ENCODE measurements around the gene MT1X.
A peak's percentile ranks its signal among the peaks of the same experiment; 100 is the strongest.

The MT1X gene

DNA sequence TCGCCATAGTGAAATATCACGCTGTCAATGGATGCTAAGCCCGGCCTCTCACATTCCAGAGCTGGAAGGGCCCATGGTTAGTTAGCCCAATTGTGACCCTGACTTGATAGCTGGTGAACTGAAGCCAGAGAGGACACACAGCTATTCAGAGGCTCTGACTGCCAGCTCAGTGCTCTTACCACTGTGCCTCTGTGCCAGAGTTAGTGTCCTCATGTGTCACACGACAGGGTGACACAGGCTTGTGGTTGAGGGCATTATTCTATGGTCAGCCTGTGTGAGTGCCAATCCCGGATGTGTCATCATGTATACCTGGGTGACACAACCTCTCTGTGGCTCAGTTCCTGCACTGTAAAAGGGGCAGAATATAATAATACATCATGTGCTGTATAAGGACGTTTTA, 2.5 kb upstream of the MT1X start:
- no peak for DNase-seq

DNA sequence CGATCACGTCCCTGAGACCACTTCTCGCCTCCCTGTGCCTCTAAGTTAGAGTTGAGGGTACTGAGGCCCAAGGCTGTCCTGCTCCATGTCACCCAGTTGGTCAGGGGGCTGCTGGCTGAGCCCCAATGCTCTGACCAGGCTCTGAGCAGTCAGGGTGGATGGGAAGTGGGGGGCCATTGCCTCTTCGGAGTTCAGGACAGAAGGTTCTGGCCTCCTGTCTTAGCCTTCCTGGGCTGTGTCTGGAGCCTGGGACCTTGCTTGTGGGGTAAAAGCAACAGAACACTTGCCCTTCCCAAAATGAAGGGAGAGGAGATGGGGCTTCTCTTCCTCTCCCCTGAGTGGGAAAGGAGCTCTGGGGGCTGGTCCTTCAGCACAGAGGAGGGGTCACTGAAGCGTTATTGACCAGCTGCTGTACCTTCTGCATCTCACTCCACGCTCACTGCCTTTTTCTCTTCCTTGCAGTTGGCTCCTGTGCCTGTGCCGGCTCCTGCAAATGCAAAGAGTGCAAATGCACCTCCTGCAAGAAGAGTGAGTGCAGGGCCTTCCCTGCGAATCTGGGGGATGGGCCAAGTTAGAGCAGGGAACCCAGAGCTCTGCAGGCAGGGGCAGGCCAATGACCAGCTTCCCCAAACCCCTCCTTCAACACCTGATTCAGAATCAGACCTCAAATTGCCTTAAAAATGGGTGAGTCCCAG, 580 bp downstream of the MT1X start:
- DNase-seq, result no peak

DNA sequence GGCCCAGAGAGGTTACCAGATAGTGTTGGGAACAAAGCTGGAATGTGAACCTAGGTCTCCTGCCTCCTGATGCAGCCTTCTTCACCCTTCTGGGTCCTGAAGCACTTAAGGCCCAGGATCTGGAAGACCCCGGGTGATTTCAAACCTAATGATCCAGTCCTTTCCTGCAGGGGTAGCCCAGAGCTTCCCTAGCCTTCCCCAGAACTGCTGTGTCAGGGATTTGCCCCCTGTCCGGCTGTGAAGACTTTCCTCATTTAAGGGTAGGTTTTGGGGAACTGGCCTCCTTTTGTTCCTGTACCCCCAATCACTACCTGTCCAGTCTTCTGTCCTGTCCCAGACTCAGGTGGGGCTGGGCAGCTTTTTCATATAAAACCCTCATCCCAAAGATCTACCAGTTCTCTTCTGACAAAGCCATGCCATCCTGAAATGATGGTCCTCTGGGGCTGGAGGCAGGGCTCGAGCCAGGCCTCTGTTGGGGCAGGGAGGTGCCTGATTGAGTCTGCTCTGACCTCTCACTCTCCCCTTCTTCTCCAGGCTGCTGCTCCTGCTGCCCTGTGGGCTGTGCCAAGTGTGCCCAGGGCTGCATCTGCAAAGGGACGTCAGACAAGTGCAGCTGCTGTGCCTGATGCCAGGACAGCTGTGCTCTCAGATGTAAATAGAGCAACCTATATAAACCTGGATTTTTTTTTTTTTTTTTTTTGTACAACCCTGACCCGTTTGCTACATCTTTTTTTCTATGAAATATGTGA, 1.3 kb downstream of the MT1X start:
- no peak for DNase-seq

DNA sequence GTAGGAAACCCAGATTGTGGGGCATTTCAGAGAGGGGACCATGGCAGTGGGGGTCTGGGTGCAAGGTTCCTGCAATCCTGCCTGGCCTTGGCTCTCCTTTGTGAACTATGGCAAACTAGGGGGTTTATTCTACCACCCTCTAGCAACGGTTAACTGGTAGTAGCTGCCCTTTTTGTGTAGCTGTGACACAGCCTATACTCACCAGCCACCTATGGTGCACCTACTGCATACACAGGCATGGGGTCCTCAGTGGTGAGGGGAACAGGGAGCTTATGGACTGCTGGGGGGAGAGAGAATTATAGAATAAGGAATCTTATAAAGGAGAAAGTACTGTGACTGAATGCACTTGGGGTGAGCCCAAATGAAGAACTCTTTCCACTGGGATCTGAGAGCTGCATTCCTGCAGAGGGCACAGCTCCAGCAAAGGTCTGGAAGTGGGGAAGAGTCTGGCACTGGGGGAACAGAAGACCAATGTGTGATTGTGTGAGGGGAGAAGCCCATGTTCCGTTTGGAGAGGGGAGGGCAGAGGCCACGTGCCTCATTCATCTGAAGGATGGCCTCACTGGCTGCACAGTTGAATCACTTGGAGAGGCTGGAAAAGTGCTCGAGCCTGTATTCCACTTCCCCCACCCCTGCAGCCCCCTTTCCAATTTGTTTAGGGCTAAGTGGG, 2.1 kb downstream of the MT1X start:
- no peak for DNase-seq

DNA sequence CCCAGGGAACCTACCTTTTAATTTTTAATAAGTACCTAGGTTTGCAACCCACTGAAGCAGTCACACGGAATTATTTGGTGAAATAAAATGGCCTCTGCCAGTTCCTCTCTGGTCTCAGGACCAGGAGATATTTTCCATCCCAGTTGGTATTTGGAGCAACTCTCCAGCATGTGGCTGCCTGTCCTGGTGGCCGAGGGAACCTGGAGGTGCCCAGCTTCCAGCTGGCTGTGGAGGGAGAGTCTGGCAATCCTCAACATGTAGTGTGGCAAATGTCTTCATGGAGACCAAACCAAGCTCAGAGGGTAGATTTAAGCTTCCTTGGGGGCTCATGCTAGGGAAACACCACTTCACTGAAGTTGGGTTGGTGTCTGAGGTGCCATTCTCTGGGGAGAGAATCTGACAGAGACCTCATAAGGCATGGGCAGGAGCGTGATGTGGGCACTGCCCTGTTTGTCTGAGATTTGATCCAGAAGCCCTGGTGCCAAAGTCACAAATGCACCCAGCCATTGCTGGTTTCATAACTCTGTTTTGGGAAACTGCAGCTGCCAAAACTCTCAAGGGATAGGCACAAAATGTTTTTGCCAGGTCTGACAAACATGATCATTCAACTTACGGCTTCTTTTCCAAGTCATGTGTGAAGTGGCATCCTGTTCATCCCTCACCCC, 2.8 kb downstream of the MT1X start:
- DNase-seq, result no peak

DNA sequence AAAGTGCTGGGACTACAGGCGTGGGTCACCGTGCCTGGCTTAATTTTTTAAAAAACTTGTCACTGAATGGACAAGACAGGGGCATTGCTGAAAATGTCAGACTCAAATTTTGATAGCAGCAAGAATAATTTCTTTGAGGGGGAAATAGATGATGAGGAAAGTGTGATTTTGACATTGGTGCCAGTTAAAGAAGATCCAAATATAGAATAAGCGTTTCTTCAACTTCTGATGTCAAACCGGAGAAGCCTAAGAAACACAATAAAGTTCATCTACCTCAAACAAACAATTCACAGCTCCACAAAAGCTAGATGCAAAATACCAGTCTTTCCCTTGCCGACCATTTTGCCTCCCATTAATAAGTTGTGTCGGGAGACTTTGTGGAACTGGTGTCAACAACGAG, 4.5 kb downstream of the MT1X start:
- no peak for DNase-seq

DNA sequence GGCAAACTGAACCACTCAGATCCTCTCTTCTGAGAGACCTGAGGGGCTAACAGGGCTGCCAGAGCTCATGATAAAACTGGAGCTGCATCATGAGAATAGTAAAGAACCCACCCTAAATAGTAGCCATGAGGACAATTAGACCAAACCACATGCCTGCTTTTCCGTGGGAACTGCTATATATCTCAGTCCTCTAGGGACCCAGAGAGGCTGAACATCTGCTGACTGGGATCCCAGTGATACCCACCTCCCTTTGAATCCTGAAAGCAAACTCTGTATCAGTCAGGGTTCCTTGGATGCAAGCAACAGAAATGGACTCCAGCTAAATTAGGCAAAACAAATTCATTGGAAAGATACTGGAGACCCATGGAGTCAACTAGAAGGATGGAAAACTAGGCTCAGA, 6.5 kb downstream of the MT1X start:
- no peak for DNase-seq

DNA sequence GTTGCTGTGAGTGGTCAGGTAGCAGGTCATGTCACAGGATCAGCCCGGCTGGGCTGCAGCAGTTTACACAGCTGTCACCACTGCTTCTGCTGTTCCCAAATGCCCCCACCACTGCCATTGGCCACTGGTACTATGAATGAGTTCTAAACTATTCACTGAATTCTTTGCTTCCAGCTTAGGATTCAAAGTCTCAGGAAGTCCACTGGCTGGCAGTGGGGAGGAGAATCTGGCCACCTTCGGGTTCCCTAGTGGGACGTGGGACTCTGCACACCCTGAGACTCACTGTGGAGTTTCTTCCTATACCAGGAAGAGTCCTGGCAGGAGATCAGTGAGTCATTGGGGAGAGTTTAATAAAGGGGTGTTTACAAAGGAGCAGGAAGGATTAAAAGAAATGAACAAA, 6.9 kb downstream of the MT1X start:
- no peak for DNase-seq

DNA sequence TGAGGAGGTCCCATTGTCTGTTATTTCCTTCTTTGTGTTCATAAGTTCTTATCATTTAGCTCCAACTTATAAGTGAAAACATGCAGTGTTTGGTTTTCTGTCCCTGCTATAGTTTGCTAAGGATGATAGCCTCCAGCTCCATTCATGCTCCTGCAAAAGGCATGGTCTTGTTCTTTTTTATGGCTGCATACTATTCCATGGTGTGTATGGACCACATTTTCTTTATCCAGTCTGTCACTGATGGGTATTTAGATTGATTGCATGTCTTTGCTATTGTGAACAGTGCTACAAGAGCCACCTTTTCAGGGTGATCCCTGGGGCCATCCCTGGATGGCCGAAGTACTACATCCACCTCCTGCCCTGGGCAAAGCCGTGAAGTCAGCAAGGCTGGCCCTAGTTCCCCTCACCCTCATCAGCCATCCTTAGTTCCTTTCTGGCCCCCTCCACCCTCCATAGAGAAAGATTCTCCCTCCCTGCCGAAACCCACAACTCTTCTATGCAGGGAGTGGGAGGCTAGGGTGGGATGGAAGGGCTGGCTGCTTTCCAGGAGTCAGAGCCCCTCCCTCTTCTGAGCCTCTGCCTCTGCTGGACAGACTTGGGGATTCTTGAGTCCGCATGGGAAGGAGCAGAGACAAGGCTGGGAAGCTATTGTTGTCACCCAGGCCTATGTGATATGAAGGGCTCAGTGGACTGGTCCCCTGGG, 8.3 kb downstream of the MT1X start:
- no peak for DNase-seq

DNA sequence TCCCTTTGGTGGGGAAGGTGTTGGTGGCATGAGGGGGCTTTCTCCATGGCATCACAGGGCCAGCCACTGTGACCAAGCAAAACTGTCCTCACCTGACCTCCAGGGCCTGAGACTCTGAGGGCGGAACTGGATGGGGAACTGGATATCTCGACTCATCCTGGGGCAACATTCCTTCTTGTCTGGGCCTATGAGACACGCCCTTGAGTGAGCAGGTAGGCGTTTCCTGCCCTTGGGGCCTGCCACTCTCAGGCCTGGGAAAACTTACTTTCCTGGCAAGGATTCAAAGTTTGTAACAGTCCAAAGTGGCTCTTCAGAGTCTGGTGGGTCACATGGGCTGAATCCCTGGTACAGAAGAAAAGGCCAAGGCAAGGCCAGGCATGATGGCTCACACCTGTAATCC, 9.6 kb downstream of the MT1X start:
- no peak for DNase-seq

DNA sequence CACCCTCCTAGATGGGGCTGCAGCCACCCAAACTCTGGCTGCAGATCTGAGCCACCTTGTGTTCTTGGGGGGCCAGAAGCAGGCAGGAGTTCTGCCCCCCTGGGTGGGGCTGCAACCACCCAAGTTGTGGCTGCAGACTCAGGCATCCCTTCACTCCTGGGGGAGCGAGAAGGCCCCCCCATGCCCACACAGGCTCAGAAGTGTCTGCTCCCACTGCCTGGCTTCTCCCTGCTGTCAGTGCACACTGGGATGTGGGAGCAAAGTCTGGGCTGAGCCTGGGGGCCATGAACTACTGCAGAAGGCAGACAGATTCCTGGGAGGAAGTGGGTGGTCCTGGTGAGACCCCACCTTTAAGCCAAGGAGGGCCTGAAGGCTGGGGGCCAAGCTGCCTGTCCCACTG, 13.0 kb downstream of the MT1X start:
- DNase-seq, result no peak

DNA sequence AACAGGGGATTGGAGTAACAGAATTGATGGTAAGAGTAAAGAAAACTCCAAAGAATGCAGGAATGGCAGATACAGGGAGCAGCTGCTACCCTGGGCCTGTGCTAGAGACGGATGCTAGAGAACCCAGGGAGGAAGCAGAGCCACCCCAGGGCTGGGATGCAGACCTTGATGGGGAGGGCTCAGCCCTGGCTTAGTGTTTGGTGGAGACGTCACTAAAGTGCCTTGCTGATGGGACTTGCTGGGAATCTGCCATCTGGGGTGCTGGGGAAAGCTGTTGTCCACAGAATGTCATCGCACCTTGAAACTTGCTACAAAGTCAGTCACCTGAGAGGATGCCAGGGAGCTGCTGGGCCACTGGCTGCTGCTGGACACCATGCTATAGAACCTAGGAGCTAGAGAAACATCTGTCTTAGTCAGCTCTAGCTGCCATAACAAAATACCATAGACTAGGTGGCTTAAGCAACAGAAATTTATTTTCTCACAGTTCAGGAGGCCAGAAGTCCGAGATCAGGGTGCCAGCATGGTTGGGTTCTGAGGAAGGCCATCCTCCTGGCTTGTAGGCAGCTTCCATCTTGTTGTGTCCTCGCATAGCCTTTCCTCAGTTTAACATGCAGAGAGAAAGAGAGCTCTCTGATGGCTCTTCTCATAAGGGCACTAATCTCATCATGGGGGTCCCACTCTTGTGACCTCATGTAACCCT, 15.3 kb downstream of the MT1X start:
- no peak for DNase-seq

DNA sequence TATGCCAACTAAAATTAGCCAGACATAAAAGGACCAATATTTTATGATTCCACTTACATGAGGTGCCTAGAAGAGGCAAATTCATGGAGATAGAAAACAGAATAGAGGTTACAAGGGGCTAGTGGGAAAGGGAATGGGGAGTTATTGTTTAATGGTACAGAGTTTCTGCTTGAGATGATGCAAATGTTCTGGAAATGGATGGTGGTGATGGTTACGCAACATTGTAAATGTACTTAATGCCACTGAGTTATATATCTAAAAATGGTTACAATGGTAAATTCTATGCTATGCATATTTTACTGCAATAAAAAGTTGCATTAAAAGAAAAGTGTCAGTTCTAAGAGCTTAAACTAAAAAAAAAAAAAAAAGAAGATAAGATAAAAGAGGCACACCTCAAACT, 17.9 kb downstream of the MT1X start:
- no peak for DNase-seq

DNA sequence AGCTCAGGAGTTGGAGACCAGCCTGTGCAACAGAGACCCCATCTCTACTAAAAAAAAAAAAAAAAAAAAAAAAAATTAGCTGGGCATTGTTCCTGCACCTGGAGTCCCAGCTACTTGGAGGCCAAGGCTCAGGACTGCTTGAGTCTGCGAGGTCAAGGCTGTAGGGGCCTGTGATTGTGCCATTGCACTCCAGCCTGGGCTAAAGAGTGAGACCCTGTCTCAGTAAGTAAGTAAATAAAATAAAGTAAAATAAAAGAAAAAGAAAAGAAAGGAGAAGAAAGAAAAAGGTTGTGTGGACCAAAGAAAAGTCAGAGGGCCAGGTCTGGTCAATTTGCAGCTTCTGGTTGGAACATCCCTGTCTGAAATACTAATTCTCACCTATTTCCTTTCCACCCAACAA, 18.4 kb downstream of the MT1X start:
- DNase-seq, result no peak

DNA sequence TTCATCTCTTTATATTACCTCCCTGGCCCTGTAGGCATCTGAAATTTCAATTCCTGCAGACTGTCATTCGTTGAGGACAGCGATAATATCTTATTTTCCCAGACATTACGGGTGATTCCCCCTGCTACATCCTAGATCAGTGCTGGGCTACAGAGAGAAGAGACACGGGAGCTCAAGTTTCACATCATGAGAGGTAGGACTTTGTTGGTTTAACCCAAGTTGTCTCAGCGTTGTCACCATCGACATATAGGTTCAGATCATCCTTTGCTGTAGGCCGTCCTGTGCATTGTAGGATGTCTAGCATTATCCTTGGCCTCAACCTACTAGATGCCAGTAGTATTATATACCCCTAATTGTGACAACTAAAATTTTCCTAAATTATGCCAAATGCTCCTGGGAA, 19.3 kb downstream of the MT1X start:
- no peak for DNase-seq

DNA sequence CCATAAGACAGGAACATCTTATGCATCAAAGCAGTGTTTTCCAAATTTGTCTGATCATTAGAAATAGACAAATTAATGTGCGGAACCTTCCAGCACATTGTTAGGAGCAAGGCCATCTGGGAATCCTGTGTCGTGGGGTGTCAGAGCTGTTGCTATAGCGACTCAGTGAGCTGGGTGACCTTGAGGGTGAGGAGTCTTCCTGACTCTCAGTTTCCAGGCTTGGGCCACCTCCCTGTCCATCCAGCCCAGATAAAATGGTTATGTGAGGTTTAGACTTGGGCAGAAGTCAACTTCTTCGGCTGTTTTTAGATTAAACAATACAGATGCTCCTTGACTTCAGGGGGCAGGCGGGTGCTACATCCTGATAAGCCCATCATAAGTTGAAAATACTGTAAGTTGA, 20.6 kb downstream of the MT1X start:
- DNase-seq, result no peak

DNA sequence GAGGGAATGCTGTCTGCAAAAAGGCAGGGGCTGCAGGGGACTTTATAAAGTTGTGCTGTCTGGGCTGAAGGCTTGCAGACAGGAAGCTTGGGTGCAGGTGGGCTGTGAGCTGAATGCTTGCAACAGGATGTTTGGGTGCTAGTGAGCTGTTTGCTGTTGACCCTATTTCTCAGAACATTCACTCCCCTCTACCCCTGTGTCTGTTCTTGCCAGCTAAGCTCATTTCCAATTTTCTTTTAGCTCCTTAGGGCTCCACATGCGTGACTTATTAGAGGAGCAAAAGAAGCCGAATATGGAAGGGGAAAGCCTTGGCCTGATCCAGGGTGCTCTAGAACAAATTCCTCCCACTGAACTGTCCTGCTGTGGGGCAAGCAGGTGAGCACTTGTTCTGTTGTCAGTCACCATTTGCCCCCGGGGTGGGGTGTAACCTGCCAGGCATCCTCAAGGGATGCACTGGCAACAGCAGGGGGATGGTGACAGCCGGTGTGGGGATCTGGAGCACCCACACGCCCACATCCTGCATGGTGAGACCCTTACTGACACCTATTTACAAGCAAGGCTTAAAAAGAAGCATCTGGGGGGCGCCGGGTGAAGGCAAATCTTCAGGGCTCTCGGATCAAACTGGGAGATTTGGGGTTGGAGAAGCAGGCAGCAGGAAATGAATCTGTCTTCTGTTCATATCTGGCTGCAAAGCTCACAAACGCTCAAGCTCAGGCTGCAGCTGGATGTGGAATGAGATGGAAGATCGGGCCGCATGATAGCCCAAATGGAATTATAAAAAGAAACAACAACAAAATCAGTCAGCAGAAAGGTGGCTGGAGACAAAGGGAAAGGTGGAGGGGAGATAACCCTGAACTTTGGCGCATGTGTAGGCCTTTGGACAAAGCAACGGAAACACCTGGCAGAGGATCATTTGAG, 26.5 kb downstream of the MT1X start:
- peak; percentile 21 for DNase-seq

DNA sequence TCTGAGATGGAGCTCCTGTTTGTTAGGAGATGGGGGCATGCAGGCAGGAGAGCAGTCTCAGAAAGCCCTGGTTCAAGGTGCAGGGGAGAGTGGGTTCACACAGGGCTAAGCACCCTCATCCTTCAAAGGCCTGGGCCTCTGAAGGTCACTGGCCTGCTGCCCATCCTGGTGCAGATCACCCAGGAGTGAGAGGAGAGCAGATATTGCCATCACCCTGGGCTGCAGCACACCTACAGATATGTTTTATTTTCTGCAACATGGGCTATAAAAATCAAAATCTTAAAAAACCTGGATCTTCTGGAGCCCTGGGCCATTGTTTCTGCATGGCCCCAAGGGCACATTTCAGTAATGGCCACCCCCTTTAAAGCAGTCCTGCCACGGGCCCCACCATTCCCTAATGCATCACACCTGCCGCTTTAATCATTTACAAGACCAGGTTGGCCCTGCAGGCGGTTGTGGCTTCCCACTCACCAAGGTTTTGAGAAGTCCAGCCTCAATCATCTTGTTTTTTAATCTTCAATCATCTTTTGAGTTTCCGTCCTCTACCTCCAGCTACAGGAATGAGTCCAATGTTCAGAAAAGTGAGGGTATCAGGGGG, 27.3 kb downstream of the MT1X start:
- no peak for DNase-seq

DNA sequence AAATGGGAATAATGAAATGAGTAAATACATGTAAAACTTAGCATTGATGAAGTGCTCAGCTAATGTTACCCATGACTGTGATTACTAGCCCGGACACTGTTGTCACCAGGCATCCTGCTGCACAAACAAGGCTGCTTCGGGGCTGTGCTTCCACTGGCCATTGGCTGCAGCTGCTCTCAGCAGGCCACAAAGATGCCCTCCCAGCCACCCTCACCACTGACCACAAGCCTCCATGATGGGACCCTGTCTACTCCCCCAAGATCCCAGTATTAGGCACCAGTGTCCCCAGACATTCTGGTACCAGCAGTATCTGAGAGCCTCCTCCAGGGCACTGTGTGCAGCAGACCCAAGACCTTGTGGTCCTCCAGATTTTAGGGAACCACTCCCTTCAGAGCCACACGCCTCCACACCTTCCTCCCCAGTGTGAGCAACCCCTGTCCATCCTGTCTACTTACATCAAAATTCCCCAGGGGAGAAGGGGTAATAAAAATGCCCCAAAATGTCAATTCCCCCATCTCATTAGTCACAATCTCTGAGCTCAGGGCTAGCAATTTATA, 28.0 kb downstream of the MT1X start:
- no peak for DNase-seq

DNA sequence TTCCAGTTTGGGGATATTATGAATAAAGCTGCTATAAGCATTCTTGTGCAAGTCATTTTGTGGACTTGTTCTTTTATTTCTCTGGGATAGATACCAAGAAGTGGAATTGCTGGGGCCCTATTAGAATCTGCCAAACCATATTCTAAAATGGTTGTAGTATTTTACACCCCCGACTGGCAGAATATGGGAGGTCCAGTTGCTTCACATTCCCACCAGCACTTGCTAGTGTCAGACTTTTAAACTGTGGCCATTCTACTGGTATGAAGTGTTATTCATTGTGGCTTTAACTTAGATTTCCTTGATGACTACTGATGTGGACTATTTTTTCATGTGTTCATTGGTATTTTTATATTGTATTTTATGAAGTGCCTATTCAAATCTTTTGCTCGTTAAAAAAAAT, 29.6 kb downstream of the MT1X start:
- no peak for DNase-seq

DNA sequence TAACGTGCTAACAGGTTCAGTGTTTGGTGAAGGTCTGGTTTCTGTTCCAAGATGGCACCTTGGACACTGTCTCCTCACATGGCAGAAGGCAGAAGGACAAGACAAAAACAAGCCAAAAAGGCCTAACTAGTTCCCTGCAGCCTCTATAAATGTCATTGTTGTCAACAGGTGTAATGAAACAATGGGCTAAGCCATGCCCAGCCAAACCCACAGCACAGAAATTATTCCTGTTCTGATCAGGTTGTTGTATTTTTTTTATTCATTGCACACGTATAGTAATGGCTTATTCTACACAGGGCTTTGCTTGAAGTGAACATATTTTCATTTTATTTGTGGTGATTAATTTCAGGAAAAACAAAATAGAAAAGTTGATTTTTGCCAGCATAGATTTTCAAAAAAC, 31.5 kb downstream of the MT1X start:
- no peak for DNase-seq
